ENCODE measurements around the gene EXOSC5. TPM values are rescaled to one million over a fixed set of nuclear protein-coding genes. Genes with fewer than 3 reads are reported as not detected.

The EXOSC5 gene
- total and polyA plus RNA-seq, 10 of the 15 experiments (the other 5 are each of a cell fraction or from before 2014, with no cell fraction given) = 15.8 to 123 (median 52.7) TPM

GRCh38 chr19:41363753-41364523, 33.2 kb downstream of the EXOSC5 start, which contains the start of gene B9D2 (continued):
- TF ChIP-seq MXI1 (IDR thresholded peaks at IDR 0.05; ENCODE audit: low read depth, low read length) (peak; percentile 93), ETV6 (conservative IDR thresholded peaks at IDR 0.05 in 1 of 2, IDR thresholded peaks at IDR 0.05 in 1 of 2; ENCODE audit: borderline replicate concordance in 1 of 2, low read depth in 1 of 2) (no peak), PBX3 (IDR thresholded peaks at IDR 0.05; ENCODE audit: insufficient replicate concordance, low read depth, low read length) (peak; percentile 89), SREBF1 (IDR thresholded peaks at IDR 0.05; ENCODE audit: low read length) (no peak), MTA3 (IDR thresholded peaks at IDR 0.05; ENCODE audit: borderline replicate concordance, low read length) (no peak), NRF1 (conservative IDR thresholded peaks at IDR 0.05; ENCODE audit: low read depth, low read length) (peak; percentile 87), ZNF274 (IDR thresholded peaks at IDR 0.05; ENCODE audit: insufficient read depth, insufficient read length) (no peak), SP1 (IDR thresholded peaks at IDR 0.05; ENCODE audit: low read depth, low read length) (peak; percentile 61), GABPA (IDR thresholded peaks at IDR 0.05; ENCODE audit: low read depth) (no peak), PKNOX1 (IDR thresholded peaks at IDR 0.05) (peak; percentile 97), YBX1 (IDR thresholded peaks at IDR 0.05) (no peak), CBFB (IDR thresholded peaks at IDR 0.05; ENCODE audit: low read depth) (peak; percentile 32; the same call in 1 of the 2 replicates), SRF (IDR thresholded peaks at IDR 0.05; ENCODE audit: low read depth in 2 of 2, low read length in 2 of 2) (peak in 1 of 2 experiments; percentile 66; a peak in 2 of 4 replicates), RCOR1 (conservative IDR thresholded peaks at IDR 0.05; ENCODE audit: low read depth, low read length) (no peak), NR2C1 (IDR thresholded peaks at IDR 0.05) (peak; percentile 87), RB1 (IDR thresholded peaks at IDR 0.05; ENCODE audit: borderline replicate concordance) (no peak; the same call in 1 of the 2 replicates), ZNF217 (IDR thresholded peaks at IDR 0.05) (no peak), HCFC1 (IDR thresholded peaks at IDR 0.05; ENCODE audit: low read length) (peak; percentile 82)
- TF ChIP-seq, protein P1, sequence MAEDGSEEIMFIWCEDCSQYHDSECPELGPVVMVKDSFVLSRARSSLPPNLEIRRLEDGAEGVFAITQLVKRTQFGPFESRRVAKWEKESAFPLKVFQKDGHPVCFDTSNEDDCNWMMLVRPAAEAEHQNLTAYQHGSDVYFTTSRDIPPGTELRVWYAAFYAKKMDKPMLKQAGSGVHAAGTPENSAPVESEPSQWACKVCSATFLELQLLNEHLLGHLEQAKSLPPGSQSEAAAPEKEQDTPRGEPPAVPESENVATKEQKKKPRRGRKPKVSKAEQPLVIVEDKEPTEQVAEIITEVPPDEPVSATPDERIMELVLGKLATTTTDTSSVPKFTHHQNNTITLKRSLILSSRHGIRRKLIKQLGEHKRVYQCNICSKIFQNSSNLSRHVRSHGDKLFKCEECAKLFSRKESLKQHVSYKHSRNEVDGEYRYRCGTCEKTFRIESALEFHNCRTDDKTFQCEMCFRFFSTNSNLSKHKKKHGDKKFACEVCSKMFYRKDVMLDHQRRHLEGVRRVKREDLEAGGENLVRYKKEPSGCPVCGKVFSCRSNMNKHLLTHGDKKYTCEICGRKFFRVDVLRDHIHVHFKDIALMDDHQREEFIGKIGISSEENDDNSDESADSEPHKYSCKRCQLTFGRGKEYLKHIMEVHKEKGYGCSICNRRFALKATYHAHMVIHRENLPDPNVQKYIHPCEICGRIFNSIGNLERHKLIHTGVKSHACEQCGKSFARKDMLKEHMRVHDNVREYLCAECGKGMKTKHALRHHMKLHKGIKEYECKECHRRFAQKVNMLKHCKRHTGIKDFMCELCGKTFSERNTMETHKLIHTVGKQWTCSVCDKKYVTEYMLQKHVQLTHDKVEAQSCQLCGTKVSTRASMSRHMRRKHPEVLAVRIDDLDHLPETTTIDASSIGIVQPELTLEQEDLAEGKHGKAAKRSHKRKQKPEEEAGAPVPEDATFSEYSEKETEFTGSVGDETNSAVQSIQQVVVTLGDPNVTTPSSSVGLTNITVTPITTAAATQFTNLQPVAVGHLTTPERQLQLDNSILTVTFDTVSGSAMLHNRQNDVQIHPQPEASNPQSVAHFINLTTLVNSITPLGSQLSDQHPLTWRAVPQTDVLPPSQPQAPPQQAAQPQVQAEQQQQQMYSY (CRISPR knock-in tag; IDR thresholded peaks at IDR 0.05) = no peak
- TF ChIP-seq, protein P2, sequence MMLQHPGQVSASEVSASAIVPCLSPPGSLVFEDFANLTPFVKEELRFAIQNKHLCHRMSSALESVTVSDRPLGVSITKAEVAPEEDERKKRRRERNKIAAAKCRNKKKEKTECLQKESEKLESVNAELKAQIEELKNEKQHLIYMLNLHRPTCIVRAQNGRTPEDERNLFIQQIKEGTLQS (IDR thresholded peaks at IDR 0.05; ENCODE audit: borderline replicate concordance, extremely low read depth, low read depth, low read length) = no peak
- TF ChIP-seq, protein P3, sequence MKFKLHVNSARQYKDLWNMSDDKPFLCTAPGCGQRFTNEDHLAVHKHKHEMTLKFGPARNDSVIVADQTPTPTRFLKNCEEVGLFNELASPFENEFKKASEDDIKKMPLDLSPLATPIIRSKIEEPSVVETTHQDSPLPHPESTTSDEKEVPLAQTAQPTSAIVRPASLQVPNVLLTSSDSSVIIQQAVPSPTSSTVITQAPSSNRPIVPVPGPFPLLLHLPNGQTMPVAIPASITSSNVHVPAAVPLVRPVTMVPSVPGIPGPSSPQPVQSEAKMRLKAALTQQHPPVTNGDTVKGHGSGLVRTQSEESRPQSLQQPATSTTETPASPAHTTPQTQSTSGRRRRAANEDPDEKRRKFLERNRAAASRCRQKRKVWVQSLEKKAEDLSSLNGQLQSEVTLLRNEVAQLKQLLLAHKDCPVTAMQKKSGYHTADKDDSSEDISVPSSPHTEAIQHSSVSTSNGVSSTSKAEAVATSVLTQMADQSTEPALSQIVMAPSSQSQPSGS (IDR thresholded peaks at IDR 0.05; ENCODE audit: low read length) = no peak

All from GM12878 (cell line).